A673 (cell line): ENCODE results near the gene MED22.
"Not testable (repeated sequence)": the region's sequence is repeated elsewhere in the genome, so short reads cannot be mapped to it uniquely, and the experiment has no call there.

Source experiments
- CTCF ChIP-seq: fragments of 300-800, 200-600 bp; sonication (generic); conservative IDR thresholded peaks from 2 replicates; pipeline ENCODE4 v1.5.1; 2017; ENCODE audit warnings: low read depth, mild to moderate bottlenecking, antibody characterized with exemption, low read length, moderate library complexity, mixed read lengths
- EZH2 ChIP-seq: fragments of 200-600 bp; sonication (generic); IDR thresholded peaks from 2 replicates; pipeline ENCODE4 v1.6.1; 2017; ENCODE audit warnings: borderline replicate concordance, low read depth, mild to moderate bottlenecking, mixed read lengths, antibody characterized with exemption, low read length; ENCODE audit not compliant: poor library complexity, severe bottlenecking

GRCh38 chr9:133377280-133377679 lies 29.3 kb upstream of the MED22 start:
- TF ChIP-seq CTCF, EZH2: not testable (repeated sequence)
